Measurements from ENCODE around the gene NGRN. TPM values are rescaled to one million over a fixed set of nuclear protein-coding genes. Genes with fewer than 3 reads are reported as not detected.
"Not testable (repeated sequence)": the region's sequence is repeated elsewhere in the genome, so short reads cannot be mapped to it uniquely, and the experiment has no call there.

The NGRN gene
- total RNA-seq, 2 experiments from 2014 or later = 29.7 to 29.8 TPM

GRCh38 chr15:90287946-90288345 is 22.5 kb downstream of the NGRN start:
- ATAC-seq (no peak), DNase-seq (no peak)
- H3K36me3 Mint-ChIP-seq (ENCODE audit: low read depth) = no peaks in the 10 kb centered on the region

GRCh38 chr15:90291679-90292356 is 26.3 kb downstream of the NGRN start:
- H3K4me3 Mint-ChIP-seq = no peak overlapping the region
- no peaks in the 10 kb centered on the region for H3K9me3 Mint-ChIP-seq (ENCODE audit: insufficient read depth)
- peaks cover 16% of the 10 kb centered on the region for H3K4me1 Mint-ChIP-seq (ENCODE audit: low read depth)
- CTCF ChIA-PET = interaction anchor here (1.3 to 5.7 kb wide), 6 partner anchors 10 to 191 kb away, joined by 3 to 29 read pairs (median 4); no protein-coding TSS in a partner anchor
- peak; percentile 38 for DNase-seq
- no peaks in the 10 kb centered on the region for H3K36me3 Mint-ChIP-seq (ENCODE audit: low read depth)
- no peak overlapping the region for H3K27ac Mint-ChIP-seq
- POLR2A ChIA-PET = no interaction called here
- ATAC-seq = no peak
- peaks cover 6% of the 10 kb centered on the region for H3K27me3 Mint-ChIP-seq (ENCODE audit: low read depth)

More at GRCh38 chr15:90287946-90288345, 22.5 kb downstream of the NGRN start:
- Mint-ChIP-seq H3K27ac (no peak overlapping the region), H3K27me3 (ENCODE audit: low read depth) (no peaks in the 10 kb centered on the region), H3K4me3 (no peak overlapping the region), H3K4me1 (ENCODE audit: low read depth) (peaks cover 8% of the 10 kb centered on the region), H3K9me3 (ENCODE audit: insufficient read depth) (no peaks in the 10 kb centered on the region)
- POLR2A ChIA-PET = no interaction called here
- CTCF ChIA-PET = interaction anchor here (0.6 to 4.5 kb wide), 7 partner anchors 13 to 235 kb away, joined by 3 to 23 read pairs (median 3); no protein-coding TSS in a partner anchor

- POLR2A ChIA-PET; H3K36me3 Mint-ChIP-seq (ENCODE audit: low read depth); H3K27ac Mint-ChIP-seq; H3K4me3 Mint-ChIP-seq; H3K9me3 Mint-ChIP-seq (ENCODE audit: insufficient read depth): not testable (repeated sequence)
- ATAC-seq (peak; percentile 61), DNase-seq (peak; percentile 84)
- peaks cover 12% of the 10 kb centered on the region for H3K4me1 Mint-ChIP-seq (ENCODE audit: low read depth)
- H3K27me3 Mint-ChIP-seq (ENCODE audit: low read depth) = peaks cover 11% of the 10 kb centered on the region
- CTCF ChIA-PET = interaction anchor here (0.6 to 5.7 kb wide), 48 partner anchors 8 to 642 kb away, joined by 3 to 50 read pairs (median 4); partner anchors contain the start of genes SEMA4B, TTLL13 and UNC45A
Measured at GRCh38 chr15:90293040-90293810, 27.8 kb downstream of the NGRN start.

GRCh38 chr15:90294159-90294558 is 28.7 kb downstream of the NGRN start:
- ChIA-PET CTCF (interaction anchor here (1.1 to 2.2 kb wide), 18 partner anchors 8 to 641 kb away, joined by 3 to 50 read pairs (median 6); partner anchors contain the start of gene UNC45A), POLR2A (no interaction called here)
- ATAC-seq (no peak), DNase-seq (no peak)
- Mint-ChIP-seq H3K9me3 (ENCODE audit: insufficient read depth) (no peaks in the 10 kb centered on the region), H3K27me3 (ENCODE audit: low read depth) (peaks cover 11% of the 10 kb centered on the region), H3K36me3 (ENCODE audit: low read depth) (no peaks in the 10 kb centered on the region), H3K4me3 (no peak overlapping the region), H3K27ac (no peak overlapping the region), H3K4me1 (ENCODE audit: low read depth) (peaks cover 12% of the 10 kb centered on the region)

- H3K36me3 Mint-ChIP-seq (ENCODE audit: low read depth) = no peaks in the 10 kb centered on the region
- CTCF ChIA-PET = interaction anchor here (2.1 to 2.2 kb wide), 2 partner anchors 11 kb away, joined by 7 to 50 read pairs; no protein-coding TSS in a partner anchor
Measured at GRCh38 chr15:90294601-90295269, 29.3 kb downstream of the NGRN start.

GRCh38 chr15:90295270-90295648 is 29.8 kb downstream of the NGRN start:
- Mint-ChIP-seq H3K4me1 (ENCODE audit: low read depth) (peaks cover 12% of the 10 kb centered on the region), H3K4me3 (no peak overlapping the region), H3K36me3 (ENCODE audit: low read depth) (no peaks in the 10 kb centered on the region), H3K9me3 (ENCODE audit: insufficient read depth) (no peaks in the 10 kb centered on the region), H3K27me3 (ENCODE audit: low read depth) (peaks cover 11% of the 10 kb centered on the region), H3K27ac (no peak overlapping the region)
- no peak for ATAC-seq
- no peak for DNase-seq
- CTCF ChIA-PET = interaction anchor here (1.1 to 2.1 kb wide), 2 partner anchors 10 to 21 kb away, joined by 3 to 7 read pairs; no protein-coding TSS in a partner anchor
- POLR2A ChIA-PET = no interaction called here

More at GRCh38 chr15:90294601-90295269, 29.3 kb downstream of the NGRN start:
- Mint-ChIP-seq H3K27me3 (ENCODE audit: low read depth) (peaks cover 11% of the 10 kb centered on the region), H3K27ac (no peak overlapping the region), H3K4me3 (no peak overlapping the region), H3K9me3 (ENCODE audit: insufficient read depth) (no peaks in the 10 kb centered on the region), H3K4me1 (ENCODE audit: low read depth) (peaks cover 12% of the 10 kb centered on the region)
- no peak for DNase-seq
- ATAC-seq = no peak
- POLR2A ChIA-PET = no interaction called here

GRCh38 chr15:90296316-90296884 is 30.9 kb downstream of the NGRN start:
- peaks cover 11% of the 10 kb centered on the region for H3K27me3 Mint-ChIP-seq (ENCODE audit: low read depth)
- POLR2A ChIA-PET; H3K9me3 Mint-ChIP-seq (ENCODE audit: insufficient read depth); H3K4me3 Mint-ChIP-seq; ATAC-seq; H3K36me3 Mint-ChIP-seq (ENCODE audit: low read depth); H3K27ac Mint-ChIP-seq; DNase-seq: not testable (repeated sequence)
- CTCF ChIA-PET = interaction anchor here (0.9 to 2.1 kb wide), 3 partner anchors 9 to 22 kb away, joined by 3 to 7 read pairs (median 3); no protein-coding TSS in a partner anchor
- H3K4me1 Mint-ChIP-seq (ENCODE audit: low read depth) = peaks cover 21% of the 10 kb centered on the region

- H3K36me3 Mint-ChIP-seq (ENCODE audit: low read depth) = no peaks in the 10 kb centered on the region
- no peak overlapping the region for H3K27ac Mint-ChIP-seq
- peaks cover 25% of the 10 kb centered on the region for H3K4me1 Mint-ChIP-seq (ENCODE audit: low read depth)
- POLR2A ChIA-PET = no interaction called here
- ATAC-seq (no peak), DNase-seq (no peak)
- peaks cover 11% of the 10 kb centered on the region for H3K27me3 Mint-ChIP-seq (ENCODE audit: low read depth)
- no peaks in the 10 kb centered on the region for H3K9me3 Mint-ChIP-seq (ENCODE audit: insufficient read depth)
- CTCF ChIA-PET = interaction anchor here (0.9 to 2.1 kb wide), 2 partner anchors 9 to 11 kb away, joined by 3 to 7 read pairs; no protein-coding TSS in a partner anchor
- H3K4me3 Mint-ChIP-seq = no peak overlapping the region
Measured at GRCh38 chr15:90297021-90297420, 31.5 kb downstream of the NGRN start.

- Mint-ChIP-seq H3K27me3 (ENCODE audit: low read depth) (peaks cover 5% of the 10 kb centered on the region), H3K36me3 (ENCODE audit: low read depth) (no peaks in the 10 kb centered on the region), H3K4me1 (ENCODE audit: low read depth) (peaks cover 21% of the 10 kb centered on the region), H3K4me3 (no peak overlapping the region), H3K27ac (no peak overlapping the region), H3K9me3 (ENCODE audit: insufficient read depth) (no peaks in the 10 kb centered on the region)
- POLR2A ChIA-PET = no interaction called here
- DNase-seq = no peak
- CTCF ChIA-PET = interaction anchor here (0.9 to 5.1 kb wide), 12 partner anchors 7 to 261 kb away, joined by 3 to 31 read pairs (median 6); no protein-coding TSS in a partner anchor
- ATAC-seq = no peak
Measured at GRCh38 chr15:90300541-90300940, 35.1 kb downstream of the NGRN start.

- H3K36me3 Mint-ChIP-seq (ENCODE audit: low read depth) = no peaks in the 10 kb centered on the region
- peaks cover 25% of the 10 kb centered on the region for H3K4me1 Mint-ChIP-seq (ENCODE audit: low read depth)
- H3K27me3 Mint-ChIP-seq (ENCODE audit: low read depth) = peaks cover 5% of the 10 kb centered on the region
- no peaks in the 10 kb centered on the region for H3K9me3 Mint-ChIP-seq (ENCODE audit: insufficient read depth)
- ChIA-PET POLR2A (no interaction called here), CTCF (interaction anchor here (0.6 to 5.1 kb wide), 27 partner anchors 8 to 633 kb away, joined by 3 to 31 read pairs (median 4); partner anchors contain the start of gene TTLL13)
- no peak overlapping the region for H3K4me3 Mint-ChIP-seq
- ATAC-seq (peak; percentile 76), DNase-seq (peak; percentile 70)
- no peak overlapping the region for H3K27ac Mint-ChIP-seq
Measured at GRCh38 chr15:90300988-90301706, 35.7 kb downstream of the NGRN start.
